AG09309 (cell line): ENCODE results near the gene LPAR3.
A peak's percentile ranks its signal among the peaks of the same experiment; 100 is the strongest.
"Not testable (repeated sequence)": the region's sequence is repeated elsewhere in the genome, so short reads cannot be mapped to it uniquely, and the experiment has no call there.

ENCODE experiments used
- DNase-seq: peaks from one replicate; pipeline ENCODE4 v3.0.0-alpha.2; 2010; ENCODE audit warnings: low read depth
- H3K4me3 ChIP-seq: 2 replicates; pipeline ENCODE4 v1.5.1; 2011; ENCODE audit warnings: mild to moderate bottlenecking, low read depth, low read length, moderate library complexity; ENCODE audit not compliant: control insufficient read depth
- TF ChIP-seq, protein P1 (sequence below): IDR thresholded peaks from 2 replicates; pipeline ENCODE4 v1.5.1; 2011; ENCODE audit warnings: mild to moderate bottlenecking, low read depth, low read length, inconsistent platforms; ENCODE audit not compliant: insufficient read depth, control insufficient read depth; ENCODE audit errors: missing control alignments

LPAR3 gene

DNA sequence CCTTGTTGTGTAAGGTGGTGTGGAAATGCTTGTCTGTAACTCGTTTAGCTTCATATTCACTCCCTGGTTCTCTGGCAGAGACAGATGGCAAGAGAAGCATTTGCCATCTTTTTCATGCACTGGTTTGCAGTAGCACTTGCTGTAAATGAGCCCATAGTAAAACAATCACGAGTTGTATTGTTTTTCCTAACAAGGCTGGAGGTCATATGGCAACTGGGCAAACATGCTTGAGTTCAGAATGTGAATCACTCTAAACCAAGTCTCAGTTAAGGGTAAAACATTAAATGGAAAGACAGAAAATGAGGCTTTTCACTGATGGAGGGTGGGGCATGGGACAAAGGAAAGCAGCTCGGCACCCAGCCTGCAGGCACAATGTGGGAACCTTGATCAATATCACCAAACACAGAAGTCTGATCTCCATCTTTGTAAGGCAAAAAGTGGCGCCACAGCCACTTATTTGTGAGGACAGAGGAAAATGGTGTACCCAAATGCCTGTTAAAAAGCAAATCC, 26.5 kb upstream of the LPAR3 start:
- TF ChIP-seq, protein P1, sequence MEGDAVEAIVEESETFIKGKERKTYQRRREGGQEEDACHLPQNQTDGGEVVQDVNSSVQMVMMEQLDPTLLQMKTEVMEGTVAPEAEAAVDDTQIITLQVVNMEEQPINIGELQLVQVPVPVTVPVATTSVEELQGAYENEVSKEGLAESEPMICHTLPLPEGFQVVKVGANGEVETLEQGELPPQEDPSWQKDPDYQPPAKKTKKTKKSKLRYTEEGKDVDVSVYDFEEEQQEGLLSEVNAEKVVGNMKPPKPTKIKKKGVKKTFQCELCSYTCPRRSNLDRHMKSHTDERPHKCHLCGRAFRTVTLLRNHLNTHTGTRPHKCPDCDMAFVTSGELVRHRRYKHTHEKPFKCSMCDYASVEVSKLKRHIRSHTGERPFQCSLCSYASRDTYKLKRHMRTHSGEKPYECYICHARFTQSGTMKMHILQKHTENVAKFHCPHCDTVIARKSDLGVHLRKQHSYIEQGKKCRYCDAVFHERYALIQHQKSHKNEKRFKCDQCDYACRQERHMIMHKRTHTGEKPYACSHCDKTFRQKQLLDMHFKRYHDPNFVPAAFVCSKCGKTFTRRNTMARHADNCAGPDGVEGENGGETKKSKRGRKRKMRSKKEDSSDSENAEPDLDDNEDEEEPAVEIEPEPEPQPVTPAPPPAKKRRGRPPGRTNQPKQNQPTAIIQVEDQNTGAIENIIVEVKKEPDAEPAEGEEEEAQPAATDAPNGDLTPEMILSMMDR = no peak
- DNase-seq = no peak
- no peak overlapping the region for H3K4me3 ChIP-seq

DNA sequence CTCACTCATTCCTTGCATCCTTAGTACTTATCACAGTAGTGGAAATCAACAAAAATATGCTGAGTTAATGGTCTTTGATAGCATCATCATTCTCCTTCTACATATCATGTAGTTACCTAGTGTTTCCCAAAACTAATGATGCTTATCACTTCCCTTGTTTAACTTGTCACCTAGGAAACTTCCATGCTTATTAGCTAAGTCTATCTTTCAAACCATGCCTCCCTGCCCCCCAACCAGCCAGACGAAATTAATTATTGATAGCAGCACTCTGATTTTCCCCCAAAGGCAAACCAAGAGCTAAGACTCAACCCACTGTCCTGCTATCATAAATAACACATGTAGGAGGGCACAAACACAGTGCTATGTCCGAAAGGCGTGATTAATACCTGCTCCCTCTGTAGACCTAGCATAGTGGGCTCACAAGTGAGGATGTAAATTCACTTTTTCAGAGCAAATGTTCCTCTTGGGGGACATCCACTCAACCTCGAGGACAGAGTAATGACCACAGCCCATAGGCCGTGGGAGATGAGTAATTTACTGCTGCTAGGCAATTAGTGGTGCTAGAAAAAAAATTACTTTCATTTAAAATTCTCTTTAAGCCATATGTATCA, 25.8 kb upstream of the LPAR3 start:
- no peak for DNase-seq
- no peak overlapping the region for H3K4me3 ChIP-seq
- TF ChIP-seq, protein P1 = no peak

DNA sequence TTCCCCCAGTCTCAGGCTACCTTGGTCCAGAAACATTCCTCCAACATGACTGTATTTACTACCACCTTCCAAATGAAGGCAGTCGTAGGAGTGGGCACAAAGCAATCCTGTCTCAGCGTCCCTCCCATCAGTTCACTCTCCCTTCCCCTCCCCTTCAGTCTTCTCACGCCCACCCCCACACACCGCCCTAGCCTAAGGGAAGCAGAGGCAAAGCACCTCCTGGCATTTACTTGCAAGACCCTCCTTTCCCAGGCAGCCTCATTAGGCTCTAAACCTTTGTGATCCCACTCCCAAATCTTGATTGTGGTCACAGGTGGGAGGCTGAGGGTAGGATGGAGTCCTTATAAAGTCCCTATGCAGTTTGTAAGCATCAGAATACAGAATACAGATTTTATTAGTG, 23.9 kb upstream of the LPAR3 start:
- DNase-seq = no peak
- no peak overlapping the region for H3K4me3 ChIP-seq
- TF ChIP-seq, protein P1 = no peak

DNA sequence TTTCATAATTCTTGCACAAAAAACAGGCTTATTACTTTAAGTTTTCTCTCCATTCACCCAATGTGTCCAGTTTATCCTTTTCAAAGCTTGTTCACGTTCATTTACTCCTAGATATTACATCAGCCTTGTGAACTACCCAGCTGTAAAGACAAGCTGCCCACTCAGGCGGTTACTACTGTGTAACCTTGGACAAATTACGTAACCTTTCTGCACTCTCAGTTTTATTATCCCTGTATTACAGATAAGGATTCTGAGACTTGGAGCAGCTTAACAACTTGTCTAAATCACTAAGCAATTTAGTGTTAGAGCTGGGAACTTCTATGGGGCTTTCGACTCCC, 20.5 kb upstream of the LPAR3 start:
- TF ChIP-seq, protein P1 = no peak
- peak; percentile 53 for DNase-seq
- H3K4me3 ChIP-seq = no peak overlapping the region

DNA sequence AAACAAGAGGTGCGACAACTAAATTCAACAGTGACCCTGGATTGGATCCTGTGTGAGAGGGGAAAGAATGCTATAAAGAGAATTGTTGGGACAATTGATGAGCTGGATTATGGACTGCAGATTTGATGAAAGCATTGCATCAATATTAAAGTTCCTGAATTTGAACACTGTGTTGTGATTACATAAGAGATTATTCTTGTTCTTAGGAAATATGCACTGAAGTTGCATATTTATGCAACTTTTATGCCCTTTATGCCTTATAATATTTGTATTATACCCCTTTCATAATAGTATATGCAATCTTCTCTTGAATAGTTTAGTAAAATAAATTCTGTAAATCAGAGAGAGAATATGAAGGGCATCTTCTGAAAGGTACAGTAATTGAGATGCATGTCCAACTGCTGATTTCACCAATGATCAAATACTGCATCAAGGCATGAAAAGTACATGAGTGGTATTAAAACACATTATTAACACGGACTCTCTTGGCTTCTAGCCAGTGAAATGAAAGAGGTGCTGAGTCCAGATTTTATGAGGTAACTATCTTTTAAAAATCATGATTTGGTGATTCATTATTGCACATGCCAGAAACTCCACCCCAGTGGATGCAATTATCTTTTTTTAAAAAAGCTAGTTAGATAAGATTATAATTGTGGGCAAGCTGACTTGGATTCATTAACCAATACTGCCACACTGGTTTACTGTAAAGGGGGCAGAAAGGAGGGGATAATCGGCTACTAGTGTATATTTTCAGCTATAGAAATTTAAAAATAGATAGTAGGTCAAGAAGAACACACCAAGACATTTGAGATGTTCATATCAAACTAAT, 19.9 kb upstream of the LPAR3 start:
- no peak for DNase-seq
- no peak overlapping the region for H3K4me3 ChIP-seq
- TF ChIP-seq, protein P1 = no peak

DNA sequence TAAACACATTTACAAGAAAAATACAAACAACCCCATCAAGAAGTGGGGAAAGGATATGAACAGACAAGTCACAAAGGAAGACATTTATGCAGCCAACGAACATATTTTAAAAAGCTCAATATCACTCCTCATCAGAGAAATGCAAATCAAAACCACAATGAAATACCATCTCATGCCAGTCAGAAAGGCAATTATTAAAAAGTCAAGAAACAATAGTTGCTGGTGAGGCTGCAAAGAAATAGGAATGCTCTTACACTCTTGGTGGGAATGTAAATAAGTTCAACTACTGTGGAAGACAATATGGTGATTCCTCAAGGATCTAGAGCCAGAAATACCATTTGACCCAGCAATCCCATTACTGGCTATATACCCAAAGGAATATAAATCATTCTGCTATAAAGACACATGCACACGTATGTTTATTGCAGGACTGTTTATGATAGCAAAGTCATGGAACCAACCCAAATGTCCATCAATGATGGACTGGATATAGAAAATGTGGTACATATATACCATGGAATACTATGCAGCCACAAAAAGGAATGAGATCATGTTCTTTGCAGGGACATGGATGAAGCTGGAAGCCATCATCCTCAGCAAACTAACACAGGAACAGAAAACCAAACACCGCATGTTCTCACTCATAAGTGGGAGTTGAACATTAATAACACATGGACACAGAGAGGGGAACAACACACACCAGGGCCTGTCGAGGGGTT, 15.9 kb upstream of the LPAR3 start:
- DNase-seq = not testable (repeated sequence)

More for the DNA sequence above, 15.9 kb upstream of the LPAR3 start:
- H3K4me3 ChIP-seq = not testable (repeated sequence)
